Uterus (tissue), 2 donors: ENCODE results near the gene ACTL7B.

Source experiments
- POLR2A ChIP-seq, 2 donors: fragments of 450-650 bp; IDR thresholded peaks; one replicate each; pipeline ENCODE4 v1.6.1; 2016; ENCODE audit warnings: antibody characterized with exemption in 2 of 2, mild to moderate bottlenecking in 1 of 2, moderate library complexity in 1 of 2
- TF ChIP-seq, protein P1 (sequence below), 4 experiments: fragments of 200-600 bp in 2 of 4; fragments of 450-650 bp in 2 of 4; sonication (generic) in 2 of 4; IDR thresholded peaks; one replicate each; pipeline ENCODE4 v1.5.1; 2016 to 2019; ENCODE audit warnings: antibody characterized with exemption in 4 of 4, mild to moderate bottlenecking in 2 of 4, moderate library complexity in 1 of 4

DNA sequence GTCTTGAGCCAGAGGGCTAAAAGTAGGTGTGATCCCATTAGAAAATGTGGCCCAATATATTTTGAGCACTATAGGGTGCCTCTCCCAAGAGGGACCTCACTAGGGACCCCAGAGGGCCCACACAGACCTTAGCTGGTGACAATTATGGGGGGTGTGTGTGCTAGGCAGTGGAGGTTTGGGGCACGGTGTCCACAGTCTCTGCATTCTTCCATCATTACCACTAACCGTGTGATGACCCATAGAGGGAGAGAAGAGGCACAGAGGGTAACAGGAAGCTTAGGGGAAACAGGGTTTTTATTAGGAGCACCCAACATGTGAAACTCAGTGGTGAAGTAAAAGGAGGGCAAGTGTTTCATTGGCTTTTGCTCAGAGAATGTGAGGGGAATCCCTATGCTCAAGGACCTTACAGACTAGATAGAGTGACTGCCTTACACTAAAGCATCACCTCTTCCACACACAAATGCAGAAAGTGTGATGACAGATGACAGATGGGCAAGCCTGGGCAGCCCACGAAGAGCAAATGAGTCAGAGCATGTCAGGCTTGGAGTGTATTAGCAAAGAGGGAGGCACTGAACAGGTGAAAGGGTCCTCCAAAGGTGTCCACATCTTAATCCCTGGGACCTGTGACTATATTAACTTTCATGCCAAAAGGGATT lies 3.8 kb upstream of the ACTL7B start:
- TF ChIP-seq, protein P1, sequence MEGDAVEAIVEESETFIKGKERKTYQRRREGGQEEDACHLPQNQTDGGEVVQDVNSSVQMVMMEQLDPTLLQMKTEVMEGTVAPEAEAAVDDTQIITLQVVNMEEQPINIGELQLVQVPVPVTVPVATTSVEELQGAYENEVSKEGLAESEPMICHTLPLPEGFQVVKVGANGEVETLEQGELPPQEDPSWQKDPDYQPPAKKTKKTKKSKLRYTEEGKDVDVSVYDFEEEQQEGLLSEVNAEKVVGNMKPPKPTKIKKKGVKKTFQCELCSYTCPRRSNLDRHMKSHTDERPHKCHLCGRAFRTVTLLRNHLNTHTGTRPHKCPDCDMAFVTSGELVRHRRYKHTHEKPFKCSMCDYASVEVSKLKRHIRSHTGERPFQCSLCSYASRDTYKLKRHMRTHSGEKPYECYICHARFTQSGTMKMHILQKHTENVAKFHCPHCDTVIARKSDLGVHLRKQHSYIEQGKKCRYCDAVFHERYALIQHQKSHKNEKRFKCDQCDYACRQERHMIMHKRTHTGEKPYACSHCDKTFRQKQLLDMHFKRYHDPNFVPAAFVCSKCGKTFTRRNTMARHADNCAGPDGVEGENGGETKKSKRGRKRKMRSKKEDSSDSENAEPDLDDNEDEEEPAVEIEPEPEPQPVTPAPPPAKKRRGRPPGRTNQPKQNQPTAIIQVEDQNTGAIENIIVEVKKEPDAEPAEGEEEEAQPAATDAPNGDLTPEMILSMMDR (IDR thresholded peaks at IDR 0.05) = no peak
- TF ChIP-seq POLR2A (IDR thresholded peaks at IDR 0.05) = no peak
